Measurements from ENCODE around the gene YTHDC2. TPM values are rescaled to one million over a fixed set of nuclear protein-coding genes. Genes with fewer than 3 reads are reported as not detected.

YTHDC2 gene
- 4.0 and 8.6 TPM in 2 replicates for total RNA-seq (2014; rRNA removed; shearing (Covaris generic))

- DNase-seq (ENCODE audit: low read depth), result peak; percentile 81
These were observed at the start of gene YTHDC2 for GRCh38 chr5:113513384-113514288. TSS of gene YTHDC2 (plus strand) at chr5:113513694. CDS start at chr5:113513896, 202 bp downstream.

- DNase-seq (ENCODE audit: low read depth), result no peak
These were observed 39.3 kb upstream of the YTHDC2 start for GRCh38 chr5:113474100-113474728.

DNA sequence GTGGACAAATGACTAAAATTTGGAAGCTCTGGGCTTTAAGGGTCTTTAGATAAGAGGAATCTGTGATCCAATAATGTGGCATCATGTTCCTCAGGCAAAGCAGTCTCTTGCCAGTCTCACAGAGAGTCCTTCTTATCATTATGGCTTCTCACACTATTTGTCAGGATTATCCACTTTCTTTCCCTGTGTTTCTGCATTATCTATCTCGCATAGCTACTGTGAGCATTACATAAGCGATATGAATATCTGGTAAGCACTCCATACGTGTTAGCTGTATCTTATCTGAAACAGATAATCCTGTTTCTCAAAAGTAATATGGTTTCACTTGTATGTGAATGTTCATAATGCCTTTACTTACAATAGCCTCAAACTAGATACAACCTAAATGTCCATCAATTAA, 34.8 kb upstream of the YTHDC2 start:
- DNase-seq (ENCODE audit: low read depth), result no peak

DNA sequence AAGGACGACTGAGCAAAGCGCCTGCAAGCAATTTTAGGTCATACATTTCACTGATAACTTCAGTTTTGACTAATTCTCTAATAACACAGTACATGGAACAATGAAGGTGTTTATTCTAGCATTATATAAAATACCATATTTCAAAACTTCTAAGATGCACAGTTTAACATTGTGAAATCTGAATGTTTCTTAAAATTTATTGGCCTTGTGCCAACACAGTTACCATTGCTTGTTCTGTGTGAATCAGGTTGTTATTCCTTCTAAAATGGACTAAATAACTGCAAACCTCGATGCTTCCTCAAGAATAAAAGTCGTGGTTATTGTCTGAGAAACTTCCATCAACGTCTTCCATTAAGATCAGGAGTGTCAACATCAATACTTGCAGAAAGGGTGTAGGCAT, 33.3 kb upstream of the YTHDC2 start:
- no peak for DNase-seq (ENCODE audit: low read depth)

- DNase-seq (ENCODE audit: low read depth), result peak; percentile 13
These were observed 26.1 kb upstream of the YTHDC2 start for GRCh38 chr5:113487416-113487780.

DNA sequence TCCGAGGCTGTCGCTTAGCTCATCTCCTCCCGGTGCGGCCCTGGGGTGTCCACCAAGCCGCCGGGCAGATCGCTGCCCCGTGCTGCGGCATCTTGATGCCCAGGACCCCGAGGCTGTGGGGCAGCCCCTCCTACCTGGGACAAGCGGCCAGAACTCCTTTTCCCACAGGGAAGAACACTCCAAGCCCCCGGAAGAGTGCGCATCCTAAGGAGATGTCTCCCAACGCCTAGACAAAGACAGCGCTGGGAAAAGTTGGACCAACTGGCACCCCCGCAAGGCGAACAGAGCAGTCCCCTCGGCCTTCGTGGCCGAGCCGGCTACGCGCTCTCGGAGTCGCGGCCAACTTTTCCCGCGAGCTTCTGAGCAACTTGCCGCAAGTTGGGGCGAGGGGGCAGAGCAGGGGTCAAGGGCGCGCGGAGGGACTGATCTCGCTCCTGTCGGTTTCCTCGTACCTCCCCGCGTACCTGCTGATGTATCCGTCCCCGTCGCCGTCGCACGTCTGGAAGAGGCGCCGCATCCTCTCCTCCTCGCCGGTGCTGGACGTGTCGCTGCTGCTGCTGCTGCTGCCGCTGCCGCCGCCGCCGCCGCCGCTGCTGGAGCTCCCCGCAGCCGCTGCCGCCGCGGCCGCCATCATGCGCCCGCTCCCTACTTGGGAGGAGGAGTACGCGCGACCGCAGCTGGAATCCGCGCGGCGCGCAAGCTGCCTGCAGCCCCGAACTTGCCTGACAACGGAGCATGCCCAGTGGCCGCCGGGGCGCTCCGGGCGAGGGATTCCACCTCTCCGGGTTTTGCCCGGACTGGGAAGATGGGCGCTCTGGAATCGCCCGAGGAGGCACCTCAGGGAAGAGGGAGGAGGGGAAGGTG, 25.5 kb upstream of the YTHDC2 start, which contains the start of gene MCC:
MCC (minus strand) TSS at position 673 of the 864 bp plus-strand sequence.
- DNase-seq (ENCODE audit: low read depth), result peak; percentile 83

DNA sequence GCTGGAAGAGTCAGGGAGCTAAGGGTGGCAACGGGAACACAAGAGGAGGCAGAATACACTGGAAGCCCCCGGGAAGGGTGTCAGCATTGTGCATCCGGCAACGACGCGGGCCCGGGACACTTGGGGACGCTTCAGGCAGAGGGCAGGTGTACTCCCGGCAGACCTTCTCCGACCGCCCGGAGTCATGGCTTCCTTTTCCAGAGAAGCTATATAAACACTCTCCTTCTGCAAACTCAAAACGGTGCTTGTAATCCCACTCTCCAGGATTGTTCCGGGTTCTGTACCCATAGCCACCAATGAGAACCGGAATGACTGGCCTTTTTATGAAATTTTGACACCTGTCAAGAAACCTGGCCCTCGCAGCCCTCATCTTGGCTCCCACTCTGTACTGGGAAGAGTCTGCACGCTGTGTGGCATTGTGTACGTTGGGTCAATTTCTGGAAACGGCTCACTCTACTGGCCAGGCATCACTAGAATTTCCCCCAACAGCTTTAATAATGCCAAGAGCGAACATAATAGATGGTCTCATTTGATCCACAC, 24.8 kb upstream of the YTHDC2 start:
- DNase-seq (ENCODE audit: low read depth), result no peak

DNA sequence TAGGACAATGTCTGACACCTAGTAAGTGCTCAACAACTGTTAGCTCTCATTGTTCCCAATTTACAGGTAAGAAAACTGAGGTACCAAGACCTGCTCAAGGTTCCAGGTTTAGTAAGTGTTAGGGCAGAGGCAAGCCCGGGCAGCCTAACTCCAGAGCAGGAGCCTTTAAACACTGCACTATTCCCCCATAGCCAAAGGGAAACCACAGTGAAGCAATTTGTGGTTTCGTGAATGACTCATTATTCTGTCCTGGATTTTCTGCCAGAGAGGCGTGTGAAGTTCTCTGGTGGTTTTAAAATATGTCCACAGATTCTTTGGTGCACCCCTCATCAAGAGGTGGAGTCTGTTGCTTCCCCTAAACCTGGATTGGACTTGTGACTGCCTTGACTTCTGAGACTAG, 24.2 kb upstream of the YTHDC2 start:
- DNase-seq (ENCODE audit: low read depth), result peak; percentile 99

DNA sequence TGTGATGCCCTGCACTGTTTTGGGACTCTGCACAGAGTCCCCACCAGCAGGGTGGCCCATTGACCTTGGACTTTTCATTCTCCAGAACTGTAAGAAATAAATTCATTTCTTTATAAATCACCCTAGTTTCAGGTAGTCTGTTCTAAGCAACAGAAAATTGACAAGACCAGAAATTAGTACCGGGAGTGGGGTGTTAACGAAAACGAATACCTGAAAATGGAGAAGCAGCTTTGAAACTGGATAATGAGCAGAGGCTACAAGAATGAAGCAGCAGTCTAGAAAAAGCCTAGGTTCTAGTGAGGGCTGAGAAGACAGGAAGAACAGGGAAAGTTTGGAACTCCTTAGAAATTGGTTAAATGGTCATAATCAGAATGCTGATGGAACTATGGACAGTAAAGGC, 23.2 kb upstream of the YTHDC2 start:
- DNase-seq (ENCODE audit: low read depth), result no peak

- DNase-seq (ENCODE audit: low read depth), result no peak
These were observed 22.5 kb upstream of the YTHDC2 start for GRCh38 chr5:113491022-113491421.

DNA sequence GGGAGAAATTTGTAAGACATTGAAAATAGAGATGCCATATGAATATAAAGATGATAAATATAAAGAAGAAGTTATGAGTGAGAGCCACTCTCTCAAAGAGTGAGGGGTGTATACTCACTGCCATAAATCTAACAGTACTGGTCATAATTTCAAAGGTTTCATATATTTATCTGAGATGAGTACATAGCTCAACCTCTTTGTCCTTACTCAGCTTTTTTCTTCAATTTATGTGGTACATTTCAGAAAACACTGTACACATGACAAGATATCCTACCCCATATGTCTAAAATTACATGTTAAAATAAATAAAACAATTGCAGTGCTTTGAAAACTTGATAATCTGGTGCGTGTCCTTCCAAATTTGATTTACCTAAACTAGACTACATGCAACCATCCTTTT, 20.0 kb upstream of the YTHDC2 start:
- DNase-seq (ENCODE audit: low read depth), result no peak

- peak; percentile 13 for DNase-seq (ENCODE audit: low read depth)
These were observed 18.1 kb upstream of the YTHDC2 start for GRCh38 chr5:113495422-113495841.

DNA sequence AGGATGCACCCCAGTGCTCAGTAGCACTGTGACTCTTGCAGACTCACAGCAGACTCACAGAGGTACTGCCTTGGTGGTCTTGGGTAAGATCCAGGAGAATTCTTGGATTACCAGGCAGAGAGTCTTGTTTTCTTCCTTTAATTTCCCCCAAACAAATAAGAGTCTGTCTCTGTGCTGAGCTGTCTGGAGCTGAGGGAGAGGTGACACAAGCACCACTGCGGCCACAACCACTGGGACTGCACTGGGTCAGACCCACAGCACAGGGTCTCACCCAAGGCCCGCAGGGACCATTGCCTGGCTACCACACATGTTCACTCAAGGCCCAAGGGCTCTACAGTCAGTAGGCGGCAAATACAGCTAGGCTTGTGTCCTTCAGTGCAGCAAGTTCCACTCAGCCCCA, 11.4 kb upstream of the YTHDC2 start:
- no peak for DNase-seq (ENCODE audit: low read depth)

DNA sequence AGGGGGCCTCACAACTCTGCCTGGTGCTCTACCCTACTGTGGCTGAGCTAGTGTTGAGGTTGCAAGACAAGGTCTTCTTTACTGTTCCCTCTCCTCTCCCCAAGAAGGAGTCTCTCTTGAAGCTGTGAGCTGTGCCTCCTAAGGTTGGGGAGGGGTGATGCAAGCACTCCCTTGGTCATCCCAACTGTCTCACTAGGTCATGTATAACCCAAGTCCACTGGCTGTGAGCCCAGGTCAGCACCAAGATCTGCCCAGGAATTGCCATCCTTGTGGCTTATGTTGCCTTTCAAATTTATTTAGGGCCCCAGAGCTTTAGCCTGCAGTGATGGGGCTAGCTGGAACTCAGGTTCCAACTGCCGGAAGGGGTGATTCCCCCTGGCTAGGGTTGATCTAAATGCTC, 10.3 kb upstream of the YTHDC2 start:
- no peak for DNase-seq (ENCODE audit: low read depth)

- DNase-seq (ENCODE audit: low read depth), result peak; percentile 69
These were observed 8.3 kb upstream of the YTHDC2 start for GRCh38 chr5:113505181-113505580.

GRCh38 chr5:113507601-113508000, 5.9 kb upstream of the YTHDC2 start:
- DNase-seq (ENCODE audit: low read depth), result no peak

- peak; percentile 46 for DNase-seq (ENCODE audit: low read depth)
These were observed 4.7 kb upstream of the YTHDC2 start for GRCh38 chr5:113508756-113509155.

GRCh38 chr5:113510836-113511451, 2.5 kb upstream of the YTHDC2 start:
- DNase-seq (ENCODE audit: low read depth), result peak; percentile 50

GRCh38 chr5:113512341-113512740, 1.2 kb upstream of the YTHDC2 start:
- DNase-seq (ENCODE audit: low read depth), result no peak

DNA sequence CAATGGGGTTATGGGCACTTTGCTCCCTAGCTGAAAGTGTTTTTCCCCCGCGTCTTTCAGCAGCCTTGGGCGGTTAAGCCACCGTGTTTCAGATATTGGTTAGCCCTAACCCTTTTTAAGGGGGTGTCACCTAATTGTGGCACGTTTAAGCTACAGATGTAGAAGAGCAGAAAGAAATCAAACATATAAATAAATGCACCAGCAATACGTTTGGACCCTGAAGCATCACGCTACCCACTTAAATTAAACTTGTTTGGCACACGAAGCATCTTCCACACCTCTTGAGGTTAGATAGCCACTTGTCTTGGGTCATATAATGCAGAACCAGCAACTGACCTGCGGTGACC, 768 bp downstream of the YTHDC2 start:
- DNase-seq (ENCODE audit: low read depth), result no peak

- DNase-seq (ENCODE audit: low read depth), result no peak
These were observed 5.4 kb downstream of the YTHDC2 start for GRCh38 chr5:113518884-113519283.
